IMR-90 (cell line): Measurements from ENCODE around the gene GPATCH8. TPM values are rescaled to one million over a fixed set of nuclear protein-coding genes. Genes with fewer than 3 reads are reported as not detected.
A peak's percentile ranks its signal among the peaks of the same experiment; 100 is the strongest.

Source experiments
- ATAC-seq: fragments of 200-7000 bp; cut with Tn5 transposase; 2 replicates; pipeline ENCODE4 v1.9.1; 2020; ENCODE audit warnings: low read depth, mild to moderate bottlenecking, moderate library complexity
- BruUV-seq: library from RNA; stranded (reverse); fragments of 400-500 nt; replicated peaks from 2 replicates; lab custom pipeline; 2021; lab: Mats Ljungman, UMichigan
- CTCF ChIA-PET: fragments of 300-600 bp; formaldehyde crosslinking; extraction: SDS; loops from one replicate; lab custom pipeline; 2021; ENCODE audit warnings: antibody characterized with exemption; lab: Yijun Ruan, JAX
- POLR2A ChIA-PET: fragments of 300-600 bp; sonication (Branson Sonifier 250); formaldehyde crosslinking; loops from one replicate; lab custom pipeline; 2022; ENCODE audit warnings: antibody characterized with exemption; ENCODE audit not compliant: unreplicated experiment; lab: Charles Lee
- DNase-seq: peaks from one replicate; pipeline ENCODE4 v3.0.0; 2013
- H2AFZ ChIP-seq: replicated peaks from 2 replicates; pipeline ENCODE3; 2013; ENCODE audit warnings: low read length, mild to moderate bottlenecking; ENCODE audit not compliant: poor library complexity
- H2AK5ac ChIP-seq: 2 replicates; pipeline ENCODE4 v1.6.1; 2013; ENCODE audit warnings: low read depth, low read length, inconsistent platforms
- H2AK9ac ChIP-seq: replicated peaks from 2 replicates; pipeline ENCODE3; 2013; ENCODE audit warnings: mild to moderate bottlenecking, low read depth, low read length, moderate library complexity; ENCODE audit not compliant: poor library complexity
- H2BK120ac ChIP-seq: 2 replicates; pipeline ENCODE4 v1.6.1; 2013; ENCODE audit warnings: low read depth, low read length, inconsistent platforms
- H2BK15ac ChIP-seq: 3 replicates; pipeline ENCODE4 v1.6.1; 2013; ENCODE audit warnings: low read depth, low read length, inconsistent platforms
- H2BK20ac ChIP-seq: 2 replicates; pipeline ENCODE4 v1.6.1; 2013; ENCODE audit warnings: low read depth, mild to moderate bottlenecking, inconsistent platforms, low read length, moderate library complexity
- H2BK5ac ChIP-seq: 2 replicates; pipeline ENCODE4 v1.6.1; 2013; ENCODE audit warnings: mild to moderate bottlenecking, low read depth, low read length, inconsistent platforms; ENCODE audit not compliant: poor library complexity, severe bottlenecking
- H3K14ac ChIP-seq: replicated peaks from 2 replicates; pipeline ENCODE4 v1.6.1; 2013; ENCODE audit warnings: low read depth, low read length, inconsistent platforms
- H3K18ac ChIP-seq: 2 replicates; pipeline ENCODE4 v1.6.1; 2013; ENCODE audit warnings: low read depth, low read length, control low read depth
- H3K23ac ChIP-seq: 2 replicates; pipeline ENCODE4 v1.6.1; 2013; ENCODE audit warnings: low read depth, low read length, inconsistent platforms
- H3K27ac ChIP-seq: 2 replicates; pipeline ENCODE4 v1.5.1; 2013; ENCODE audit warnings: mild to moderate bottlenecking, control low read depth, low read length; ENCODE audit not compliant: insufficient read depth
- H3K27me3 ChIP-seq: 2 replicates; pipeline ENCODE4 v1.6.1; 2013; ENCODE audit warnings: low read length; ENCODE audit not compliant: control insufficient read depth, insufficient read depth
- H3K36me3 ChIP-seq: 2 replicates; pipeline ENCODE4 v1.6.1; 2013; ENCODE audit warnings: low read length, mixed read lengths; ENCODE audit not compliant: control insufficient read depth, insufficient read depth
- H3K4ac ChIP-seq: 2 replicates; pipeline ENCODE4 v1.6.1; 2013; ENCODE audit warnings: low read depth, low read length, inconsistent platforms
- H3K4me1 ChIP-seq: 2 replicates; pipeline ENCODE4 v1.6.1; 2013; ENCODE audit warnings: low read length, mixed read lengths; ENCODE audit not compliant: control insufficient read depth, insufficient read depth
- H3K4me2 ChIP-seq: 2 replicates; pipeline ENCODE4 v1.6.1; 2013; ENCODE audit warnings: low read depth, mild to moderate bottlenecking, control low read depth, low read length, moderate library complexity
- H3K4me3 ChIP-seq: 2 replicates; pipeline ENCODE4 v1.5.1; 2013; ENCODE audit warnings: low read depth, mild to moderate bottlenecking, control low read depth, low read length, moderate library complexity; ENCODE audit not compliant: insufficient read depth
- H3K56ac ChIP-seq: 2 replicates; pipeline ENCODE4 v1.6.1; 2013; ENCODE audit warnings: low read length, inconsistent platforms; ENCODE audit not compliant: insufficient read depth; ENCODE audit errors: extremely low read depth
- H3K79me1 ChIP-seq, 2 experiments: 2 replicates each; pipeline ENCODE4 v1.6.1; 2013; ENCODE audit warnings: low read length in 2 of 2, inconsistent platforms in 1 of 2, low read depth in 1 of 2
- H3K9ac ChIP-seq: 2 replicates; pipeline ENCODE4 v1.6.1; 2013; ENCODE audit warnings: low read depth, low read length, control low read depth
- H3K9me1 ChIP-seq: 2 replicates; pipeline ENCODE4 v1.6.1; 2013; ENCODE audit warnings: low read length, inconsistent platforms; ENCODE audit not compliant: insufficient read depth
- H3K9me3 ChIP-seq: 2 replicates; pipeline ENCODE4 v1.6.1; 2013; ENCODE audit warnings: low read length; ENCODE audit not compliant: control insufficient read depth, insufficient read depth
- H4K20me1 ChIP-seq: 2 replicates; pipeline ENCODE4 v1.6.1; 2013; ENCODE audit warnings: low read length, inconsistent platforms; ENCODE audit not compliant: insufficient read depth
- H4K5ac ChIP-seq: 2 replicates; pipeline ENCODE4 v1.6.1; 2013; ENCODE audit warnings: mild to moderate bottlenecking, low read depth, low read length, control low read depth
- H4K8ac ChIP-seq, 2 experiments: 2 replicates each; pipeline ENCODE4 v1.6.1; 2013; ENCODE audit warnings: low read depth in 2 of 2, low read length in 2 of 2, control low read depth in 1 of 2, inconsistent platforms in 1 of 2
- H4K91ac ChIP-seq: 2 replicates; pipeline ENCODE4 v1.6.1; 2013; ENCODE audit warnings: low read depth, low read length, inconsistent platforms; ENCODE audit not compliant: insufficient read depth
- CTCF ChIP-seq: conservative IDR thresholded peaks from 2 replicates; pipeline ENCODE4 v1.5.1; 2012; ENCODE audit warnings: mild to moderate bottlenecking, low read depth, low read length, improper control_type of control experiment
- MAZ ChIP-seq: IDR thresholded peaks from 2 replicates; pipeline ENCODE4 v1.6.1; 2012; ENCODE audit warnings: low read depth, mild to moderate bottlenecking, low read length, improper control_type of control experiment, moderate library complexity, borderline replicate concordance
- RFX5 ChIP-seq: IDR thresholded peaks from 2 replicates; pipeline ENCODE4 v1.8.0; 2012; ENCODE audit warnings: low read depth, mild to moderate bottlenecking, low read length, moderate library complexity
- WGBS, 2 experiments: methylation state at CpG; one replicate each; pipeline versions ENCODE4 v1.1.5 to v1.1.7; 2013; ENCODE audit warnings: missing lambda C conversion rate in 2 of 2; ENCODE audit not compliant: insufficient read length in 1 of 2; ENCODE audit errors: extremely low coverage in 2 of 2; 5-methylcytosine and 5-hydroxymethylcytosine counted together
- dilution Hi-C: fragments of 300-500 bp; cut with HindIII; formaldehyde crosslinking; loops from one replicate; pipeline ENCODE4 v1.14.3; 2018; ENCODE audit warnings: low sequenced_read_pairs; ENCODE audit not compliant: unreplicated experiment
- in situ Hi-C: fragments of 300-500 bp; cut with MboI; formaldehyde crosslinking; loops from 3 replicates; pipeline ENCODE4 v1.14.3; 2019; ENCODE audit warnings: low sequenced_read_pairs, inconsistent platforms, mixed read lengths
- intact Hi-C: fragments of 100-400 bp; cut with micrococcal nuclease; formaldehyde crosslinking; loops from 2 replicates; pipeline ENCODE4 v1.10.0; 2022
- polyA plus RNA-seq, 3 experiments: library from polyadenylated mRNA; depleted of rRNA; stranded (reverse); fragments of >200 nt; gene quantifications; 2 replicates each; pipeline ENCODE4 v1.2.3, GENCODE V29; 2012; ENCODE audit warnings: low replicate concordance in 1 of 3
- total RNA-seq: library from RNA; depleted of rRNA; stranded (reverse); fragments of >200 nt; gene quantifications from 2 replicates; pipeline ENCODE4 v1.2.3, GENCODE V29; 2012

Gene GPATCH8
- total and polyA plus RNA-seq, 2 of the 4 experiments (the other 2 are of a cell fraction): 8.8 to 13.2 TPM

DNA sequence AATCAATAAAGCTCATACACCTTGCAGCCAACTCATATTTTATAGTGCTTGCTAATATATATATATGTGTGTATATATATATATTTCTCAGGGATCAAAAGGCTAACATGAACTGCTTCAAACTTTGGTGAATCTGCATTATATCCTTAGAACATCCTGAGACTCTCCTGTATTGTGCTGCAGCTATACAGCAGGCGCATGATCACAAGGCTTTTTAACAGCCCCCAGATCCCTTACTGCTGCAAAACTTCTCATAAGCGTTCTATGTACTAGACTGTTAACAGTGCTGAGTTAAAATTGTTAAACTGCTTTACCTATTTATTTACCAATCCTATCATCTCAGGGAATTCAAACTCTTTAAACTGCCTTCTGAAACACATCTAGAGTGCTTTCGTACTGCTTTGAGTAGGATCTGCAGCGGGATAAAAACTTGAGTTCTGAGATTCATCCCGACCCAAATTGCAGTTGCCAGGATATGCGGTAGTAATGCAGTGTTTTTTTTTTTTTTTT lies 1.3 kb downstream of the GPATCH8 start:
- Histone ChIP-seq H2AFZ (no peak overlapping the region), H2BK15ac (no peak overlapping the region), H3K9me1 (peaks cover 5% of the 10 kb centered on the region; the same call in 1 of the 2 replicates), H2AK9ac (no peak overlapping the region), H3K36me3 (no peaks in the 10 kb centered on the region), H3K4me3 (peak overlapping the region; percentile 77), H3K23ac (peak overlapping the region; percentile 61; the same call in 1 of the 2 replicates), H3K9ac (peak overlapping the region; percentile 85; the same call in 1 of the 2 replicates), H3K27ac (peak overlapping the region; percentile 17; the same call in 1 of the 2 replicates), H3K79me1 (peaks cover 0 to 41% of the 10 kb centered on the region in 2 experiments; a peak in 2 of 4 replicates), H2BK120ac (no peak overlapping the region), H2AK5ac (no peak overlapping the region), H3K14ac (no peak overlapping the region), H4K8ac (no peak overlapping the region), H3K56ac (peak overlapping the region; percentile 31; the same call in 1 of the 2 replicates), H3K4me1 (peaks cover 2% of the 10 kb centered on the region; the same call in 1 of the 2 replicates), H2BK5ac (peak overlapping the region; percentile 2), H4K91ac (no peak overlapping the region), H3K9me3 (no peaks in the 10 kb centered on the region), H3K27me3 (no peaks in the 10 kb centered on the region), H2BK20ac (no peak overlapping the region), H3K4me2 (peak overlapping the region; percentile 97), H3K4ac (no peak overlapping the region), H4K5ac (no peak overlapping the region), H3K18ac (no peak overlapping the region), H4K20me1 (peaks cover 46% of the 10 kb centered on the region)
- intact Hi-C loops (loop anchor here (1.0 to 10.0 kb wide), 3 partner anchors 55 to 287 kb away; partner anchors contain the start of gene UBTF), in situ Hi-C loops (loop anchor here (25.0 kb wide), 1 partner anchor 290 kb away; the partner anchor contains the start of gene UBTF), dilution Hi-C loops (no loop called here)
- ATAC-seq: no peak
- BruUV-seq: TSS peak; percentile 41
- peak; percentile 26 for DNase-seq
- TF ChIP-seq CTCF: no peak
- TF ChIP-seq RFX5: no peak
- TF ChIP-seq MAZ: no peak
- WGBS, 2 experiments: no CpG with 5 or more reads among the region's 6 CpGs
- ChIA-PET CTCF (no interaction called here), POLR2A (no interaction called here)
